ENCODE data around the gene LMNTD1. TPM values are rescaled to one million over a fixed set of nuclear protein-coding genes. Genes with fewer than 3 reads are reported as not detected.

Gene LMNTD1
- total and polyA plus RNA-seq, 4 donors, result not detected

DNA sequence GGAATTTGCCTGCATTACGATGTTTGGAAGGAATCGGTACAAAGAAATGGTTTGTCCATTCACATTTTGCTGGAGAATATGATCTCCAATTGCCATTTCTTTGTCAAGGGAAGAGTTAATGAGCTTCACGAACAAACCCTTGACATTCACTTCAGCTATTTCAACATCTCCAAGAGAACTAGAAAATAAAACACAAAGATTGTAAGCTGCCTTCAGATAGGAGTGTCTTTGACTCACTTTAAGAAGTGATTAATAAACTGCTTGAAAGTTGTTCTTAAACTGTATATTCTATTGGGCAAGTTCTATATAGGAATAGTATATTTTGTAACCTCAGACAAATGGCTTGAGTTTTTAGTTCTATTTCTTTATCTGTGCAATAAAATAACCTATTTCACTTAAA lies 26.3 kb downstream of the LMNTD1 start:
- TF ChIP-seq, protein P1, sequence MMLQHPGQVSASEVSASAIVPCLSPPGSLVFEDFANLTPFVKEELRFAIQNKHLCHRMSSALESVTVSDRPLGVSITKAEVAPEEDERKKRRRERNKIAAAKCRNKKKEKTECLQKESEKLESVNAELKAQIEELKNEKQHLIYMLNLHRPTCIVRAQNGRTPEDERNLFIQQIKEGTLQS (IDR thresholded peaks at IDR 0.05), result no peak
- TF ChIP-seq YY1 (IDR thresholded peaks at IDR 0.05), result no peak
- TF ChIP-seq FOXA1 (IDR thresholded peaks at IDR 0.05), result no peak
- no peak for TF ChIP-seq EGR1 (IDR thresholded peaks at IDR 0.05; ENCODE audit: low read depth in 2 of 2)
- TF ChIP-seq GABPA (IDR thresholded peaks at IDR 0.05 in 1 of 2, conservative IDR thresholded peaks at IDR 0.05 in 1 of 2), result no peak
- no peak for TF ChIP-seq JUND (IDR thresholded peaks at IDR 0.05)
- 81% methylated on average over 3 of the region's 3 CpGs for WGBS

DNA sequence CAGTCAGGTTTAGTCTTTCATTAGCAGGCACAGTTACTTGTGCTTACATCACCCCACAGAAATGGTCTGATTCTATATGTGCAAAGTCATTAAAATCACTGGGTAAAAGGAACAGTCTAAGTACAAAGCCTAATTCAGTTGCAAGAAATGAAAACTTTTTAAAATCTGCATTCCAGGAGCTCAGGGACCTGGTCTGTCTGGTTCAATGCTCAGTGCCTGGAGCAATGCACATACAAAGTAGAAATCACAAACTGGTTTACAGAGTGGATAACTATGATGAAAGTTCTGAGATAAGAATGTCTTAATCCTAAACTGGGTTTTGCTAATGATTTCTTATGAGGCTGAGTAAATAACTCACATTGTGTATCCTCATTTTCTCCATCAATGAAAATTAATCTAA lies 28.7 kb downstream of the LMNTD1 start:
- Histone ChIP-seq H3K9ac (ENCODE audit: low read depth in 1 of 2, low read length in 2 of 2) (no peak overlapping the region), H3K27ac (ENCODE audit: low read depth in 1 of 2, low read length in 2 of 2) (no peak overlapping the region), H3K9me3 (ENCODE audit: control insufficient read depth in 4 of 4, low read length in 3 of 4) (no peaks in the 10 kb centered on the region), H3K36me3 (ENCODE audit: control insufficient read depth in 4 of 4, insufficient read depth in 3 of 4, low read depth in 1 of 4, low read length in 3 of 4) (no peaks in the 10 kb centered on the region), H3K4me3 (ENCODE audit: low read depth in 1 of 3, low read length in 3 of 3) (no peak overlapping the region), H3K27me3 (ENCODE audit: control insufficient read depth in 4 of 4, insufficient read depth in 4 of 4, low read length in 3 of 4) (no peaks in the 10 kb centered on the region), H3K4me1 (ENCODE audit: control insufficient read depth in 4 of 4, insufficient read depth in 4 of 4, low read length in 3 of 4) (peaks cover 0 to 12% (median 8%) of the 10 kb centered on the region in 4 donors)
- no peak for TF ChIP-seq EGR1 (IDR thresholded peaks at IDR 0.05; ENCODE audit: low read depth in 2 of 2)
- no peak for TF ChIP-seq FOXA1 (IDR thresholded peaks at IDR 0.05)
- TF ChIP-seq, protein P2, sequence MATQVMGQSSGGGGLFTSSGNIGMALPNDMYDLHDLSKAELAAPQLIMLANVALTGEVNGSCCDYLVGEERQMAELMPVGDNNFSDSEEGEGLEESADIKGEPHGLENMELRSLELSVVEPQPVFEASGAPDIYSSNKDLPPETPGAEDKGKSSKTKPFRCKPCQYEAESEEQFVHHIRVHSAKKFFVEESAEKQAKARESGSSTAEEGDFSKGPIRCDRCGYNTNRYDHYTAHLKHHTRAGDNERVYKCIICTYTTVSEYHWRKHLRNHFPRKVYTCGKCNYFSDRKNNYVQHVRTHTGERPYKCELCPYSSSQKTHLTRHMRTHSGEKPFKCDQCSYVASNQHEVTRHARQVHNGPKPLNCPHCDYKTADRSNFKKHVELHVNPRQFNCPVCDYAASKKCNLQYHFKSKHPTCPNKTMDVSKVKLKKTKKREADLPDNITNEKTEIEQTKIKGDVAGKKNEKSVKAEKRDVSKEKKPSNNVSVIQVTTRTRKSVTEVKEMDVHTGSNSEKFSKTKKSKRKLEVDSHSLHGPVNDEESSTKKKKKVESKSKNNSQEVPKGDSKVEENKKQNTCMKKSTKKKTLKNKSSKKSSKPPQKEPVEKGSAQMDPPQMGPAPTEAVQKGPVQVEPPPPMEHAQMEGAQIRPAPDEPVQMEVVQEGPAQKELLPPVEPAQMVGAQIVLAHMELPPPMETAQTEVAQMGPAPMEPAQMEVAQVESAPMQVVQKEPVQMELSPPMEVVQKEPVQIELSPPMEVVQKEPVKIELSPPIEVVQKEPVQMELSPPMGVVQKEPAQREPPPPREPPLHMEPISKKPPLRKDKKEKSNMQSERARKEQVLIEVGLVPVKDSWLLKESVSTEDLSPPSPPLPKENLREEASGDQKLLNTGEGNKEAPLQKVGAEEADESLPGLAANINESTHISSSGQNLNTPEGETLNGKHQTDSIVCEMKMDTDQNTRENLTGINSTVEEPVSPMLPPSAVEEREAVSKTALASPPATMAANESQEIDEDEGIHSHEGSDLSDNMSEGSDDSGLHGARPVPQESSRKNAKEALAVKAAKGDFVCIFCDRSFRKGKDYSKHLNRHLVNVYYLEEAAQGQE (IDR thresholded peaks at IDR 0.05), result no peak
- no peak for TF ChIP-seq HNF4A (conservative IDR thresholded peaks at IDR 0.05)
- TF ChIP-seq, protein P3, sequence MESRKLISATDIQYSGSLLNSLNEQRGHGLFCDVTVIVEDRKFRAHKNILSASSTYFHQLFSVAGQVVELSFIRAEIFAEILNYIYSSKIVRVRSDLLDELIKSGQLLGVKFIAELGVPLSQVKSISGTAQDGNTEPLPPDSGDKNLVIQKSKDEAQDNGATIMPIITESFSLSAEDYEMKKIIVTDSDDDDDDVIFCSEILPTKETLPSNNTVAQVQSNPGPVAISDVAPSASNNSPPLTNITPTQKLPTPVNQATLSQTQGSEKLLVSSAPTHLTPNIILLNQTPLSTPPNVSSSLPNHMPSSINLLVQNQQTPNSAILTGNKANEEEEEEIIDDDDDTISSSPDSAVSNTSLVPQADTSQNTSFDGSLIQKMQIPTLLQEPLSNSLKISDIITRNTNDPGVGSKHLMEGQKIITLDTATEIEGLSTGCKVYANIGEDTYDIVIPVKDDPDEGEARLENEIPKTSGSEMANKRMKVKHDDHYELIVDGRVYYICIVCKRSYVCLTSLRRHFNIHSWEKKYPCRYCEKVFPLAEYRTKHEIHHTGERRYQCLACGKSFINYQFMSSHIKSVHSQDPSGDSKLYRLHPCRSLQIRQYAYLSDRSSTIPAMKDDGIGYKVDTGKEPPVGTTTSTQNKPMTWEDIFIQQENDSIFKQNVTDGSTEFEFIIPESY (IDR thresholded peaks at IDR 0.05), result no peak
- no peak for TF ChIP-seq RXRA (IDR thresholded peaks at IDR 0.05)
- TF ChIP-seq SP1 (IDR thresholded peaks at IDR 0.05), result no peak
- no peak for TF ChIP-seq FOXA2 (IDR thresholded peaks at IDR 0.05)
- no peak for TF ChIP-seq HNF4G (IDR thresholded peaks at IDR 0.05)
- TF ChIP-seq TAF1 (conservative IDR thresholded peaks at IDR 0.05), result no peak
- no peak for TF ChIP-seq YY1 (IDR thresholded peaks at IDR 0.05)
- no peak for TF ChIP-seq JUND (IDR thresholded peaks at IDR 0.05)
- TF ChIP-seq, protein P4, sequence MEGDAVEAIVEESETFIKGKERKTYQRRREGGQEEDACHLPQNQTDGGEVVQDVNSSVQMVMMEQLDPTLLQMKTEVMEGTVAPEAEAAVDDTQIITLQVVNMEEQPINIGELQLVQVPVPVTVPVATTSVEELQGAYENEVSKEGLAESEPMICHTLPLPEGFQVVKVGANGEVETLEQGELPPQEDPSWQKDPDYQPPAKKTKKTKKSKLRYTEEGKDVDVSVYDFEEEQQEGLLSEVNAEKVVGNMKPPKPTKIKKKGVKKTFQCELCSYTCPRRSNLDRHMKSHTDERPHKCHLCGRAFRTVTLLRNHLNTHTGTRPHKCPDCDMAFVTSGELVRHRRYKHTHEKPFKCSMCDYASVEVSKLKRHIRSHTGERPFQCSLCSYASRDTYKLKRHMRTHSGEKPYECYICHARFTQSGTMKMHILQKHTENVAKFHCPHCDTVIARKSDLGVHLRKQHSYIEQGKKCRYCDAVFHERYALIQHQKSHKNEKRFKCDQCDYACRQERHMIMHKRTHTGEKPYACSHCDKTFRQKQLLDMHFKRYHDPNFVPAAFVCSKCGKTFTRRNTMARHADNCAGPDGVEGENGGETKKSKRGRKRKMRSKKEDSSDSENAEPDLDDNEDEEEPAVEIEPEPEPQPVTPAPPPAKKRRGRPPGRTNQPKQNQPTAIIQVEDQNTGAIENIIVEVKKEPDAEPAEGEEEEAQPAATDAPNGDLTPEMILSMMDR (IDR thresholded peaks at IDR 0.05; ENCODE audit: low read depth, low read length, missing input control), result no peak
- TF ChIP-seq RAD21 (IDR thresholded peaks at IDR 0.05), result no peak
- TF ChIP-seq, protein P1 (IDR thresholded peaks at IDR 0.05), result no peak
- no peak for TF ChIP-seq GABPA (IDR thresholded peaks at IDR 0.05 in 1 of 2, conservative IDR thresholded peaks at IDR 0.05 in 1 of 2)
- DNase-seq (ENCODE audit: low spot score), result no peak

More for the DNA sequence above, 26.3 kb downstream of the LMNTD1 start:
- DNase-seq (ENCODE audit: low spot score), result no peak
- Histone ChIP-seq H3K9ac (ENCODE audit: low read depth in 1 of 2, low read length in 2 of 2) (no peak overlapping the region), H3K36me3 (ENCODE audit: control insufficient read depth in 4 of 4, insufficient read depth in 3 of 4, low read depth in 1 of 4, low read length in 3 of 4) (no peaks in the 10 kb centered on the region), H3K27ac (ENCODE audit: low read depth in 1 of 2, low read length in 2 of 2) (no peak overlapping the region), H3K4me3 (ENCODE audit: low read depth in 1 of 3, low read length in 3 of 3) (no peak overlapping the region), H3K4me1 (ENCODE audit: control insufficient read depth in 4 of 4, insufficient read depth in 4 of 4, low read length in 3 of 4) (peaks cover 0 to 8% (median 5%) of the 10 kb centered on the region in 4 donors), H3K9me3 (ENCODE audit: control insufficient read depth in 4 of 4, low read length in 3 of 4) (no peaks in the 10 kb centered on the region), H3K27me3 (ENCODE audit: control insufficient read depth in 4 of 4, insufficient read depth in 4 of 4, low read length in 3 of 4) (no peaks in the 10 kb centered on the region)

Data from liver (tissue), 9 donors.